ENCODE results near the gene SLC16A3. TPM values are rescaled to one million over a fixed set of nuclear protein-coding genes. Genes with fewer than 3 reads are reported as not detected.

The SLC16A3 gene
- polyA plus RNA-seq, 1 of the 3 experiments (the other 2 are of a cell fraction): 70.7 TPM

GRCh38 chr17:82198092-82198491 is 30.8 kb upstream of the SLC16A3 start:
- POLR2A ChIA-PET: no interaction called here
- Histone ChIP-seq H3K9me3 (no peaks in the 10 kb centered on the region), H3K27ac (ENCODE audit: low read depth in 2 of 2, low read length in 1 of 2) (no peak overlapping the region), H4K20me1 (ENCODE audit: insufficient read depth) (no peaks in the 10 kb centered on the region), H2AFZ (ENCODE audit: low read depth) (no peak overlapping the region), H3K36me3 (replicated peaks in 1 of 2; ENCODE audit: control insufficient read depth in 1 of 2, insufficient read depth in 2 of 2, low read length in 1 of 2) (peaks cover 40 to 60% of the 10 kb centered on the region in 2 experiments), H3K4me3 (ENCODE audit: low read depth in 2 of 2, low read length in 1 of 2) (no peak overlapping the region), H3K4me2 (no peak overlapping the region), H3F3A (replicated peaks; ENCODE audit: insufficient read depth) (no peaks in the 10 kb centered on the region), H3K4me1 (ENCODE audit: control insufficient read depth in 1 of 2, insufficient read depth in 2 of 2, low read depth in 1 of 2, low read length in 1 of 2) (no peaks in the 10 kb centered on the region), H3K27me3 (ENCODE audit: insufficient read depth) (no peaks in the 10 kb centered on the region), H3K9me2 (no peaks in the 10 kb centered on the region), H3K79me2 (ENCODE audit: insufficient read depth) (no peaks in the 10 kb centered on the region), H3K9ac (no peak overlapping the region)
- WGBS (ENCODE audit: low lambda C conversion rate): 96% methylated on average over 4 of the region's 4 CpGs
- CTCF ChIA-PET: interaction anchor here (1.0 to 6.8 kb wide), 4 partner anchors 8 to 213 kb away, joined by 3 to 37 read pairs (median 3); no protein-coding TSS in a partner anchor
- TF ChIP-seq RFX5 (IDR thresholded peaks at IDR 0.05; ENCODE audit: low read length) (no peak), IRF3 (IDR thresholded peaks at IDR 0.05; ENCODE audit: low read depth, low read length) (no peak), EP300 (IDR thresholded peaks at IDR 0.05; ENCODE audit: borderline replicate concordance in 1 of 2, low read depth in 1 of 2, low read length in 1 of 2) (no peak), MXI1 (IDR thresholded peaks at IDR 0.05; ENCODE audit: low read depth, low read length) (no peak), SMC3 (IDR thresholded peaks at IDR 0.05; ENCODE audit: low read depth, low read length) (no peak)
- DNase-seq: peak; percentile 5

GRCh38 chr17:82199496-82199895 is 29.3 kb upstream of the SLC16A3 start:
- TF ChIP-seq GATA2 (CRISPR knock-in tag; IDR thresholded peaks at IDR 0.05) (no peak), CHD2 (IDR thresholded peaks at IDR 0.05; ENCODE audit: low read length, partially characterized antibody) (no peak), ZBTB33 (IDR thresholded peaks at IDR 0.05; ENCODE audit: borderline replicate concordance, low read depth) (no peak), ELF1 (IDR thresholded peaks at IDR 0.05) (no peak), JUND (IDR thresholded peaks at IDR 0.05) (no peak), NRF1 (IDR thresholded peaks at IDR 0.05; ENCODE audit: low read depth, low read length) (no peak), YY1 (IDR thresholded peaks at IDR 0.05; ENCODE audit: low read depth) (no peak), TEAD4 (IDR thresholded peaks at IDR 0.05; ENCODE audit: borderline replicate concordance, insufficient read depth) (no peak), RAD21 (IDR thresholded peaks at IDR 0.05; ENCODE audit: low read length) (no peak), SMC3 (IDR thresholded peaks at IDR 0.05; ENCODE audit: low read depth, low read length) (no peak), MXI1 (IDR thresholded peaks at IDR 0.05; ENCODE audit: low read depth, low read length) (no peak), MEF2A (IDR thresholded peaks at IDR 0.05; ENCODE audit: borderline replicate concordance, low read depth) (no peak), RCOR1 (IDR thresholded peaks at IDR 0.05; ENCODE audit: low read length) (no peak), FOSL2 (IDR thresholded peaks at IDR 0.05; ENCODE audit: borderline replicate concordance, low read depth) (no peak), TCF12 (IDR thresholded peaks at IDR 0.05) (no peak)
- CTCF ChIA-PET: interaction anchor here (0.6 to 2.9 kb wide), 3 partner anchors 14 to 170 kb away, joined by 3 to 12 read pairs (median 3); partner anchors contain the start of gene CCDC57
- 95% methylated on average over 7 of the region's 12 CpGs for WGBS (ENCODE audit: low lambda C conversion rate)

More at GRCh38 chr17:82199496-82199895, 29.3 kb upstream of the SLC16A3 start:
- Histone ChIP-seq H4K20me1 (ENCODE audit: insufficient read depth) (no peaks in the 10 kb centered on the region), H3K27me3 (ENCODE audit: insufficient read depth) (no peaks in the 10 kb centered on the region), H3K79me2 (ENCODE audit: insufficient read depth) (peaks cover 10% of the 10 kb centered on the region; the same call in 1 of the 2 replicates), H3K4me2 (no peak overlapping the region), H3K9ac (no peak overlapping the region), H3F3A (replicated peaks; ENCODE audit: insufficient read depth) (no peaks in the 10 kb centered on the region), H3K36me3 (replicated peaks in 1 of 2; ENCODE audit: control insufficient read depth in 1 of 2, insufficient read depth in 2 of 2, low read length in 1 of 2) (peaks cover 28 to 50% of the 10 kb centered on the region in 2 experiments), H3K27ac (ENCODE audit: low read depth in 2 of 2, low read length in 1 of 2) (no peak overlapping the region), H2AFZ (ENCODE audit: low read depth) (no peak overlapping the region), H3K4me1 (ENCODE audit: control insufficient read depth in 1 of 2, insufficient read depth in 2 of 2, low read depth in 1 of 2, low read length in 1 of 2) (no peaks in the 10 kb centered on the region; a peak in 1 of 4 replicates), H3K9me2 (no peaks in the 10 kb centered on the region), H3K9me3 (no peaks in the 10 kb centered on the region), H3K4me3 (ENCODE audit: low read depth in 2 of 2, low read length in 1 of 2) (no peak overlapping the region)
- DNase-seq: peak; percentile 11
- POLR2A ChIA-PET: no interaction called here

All from SK-N-SH (cell line).